Stromal cell of bone marrow (primary cell): ENCODE measurements around the gene HMCN2.

Source experiments
- DNase-seq: peaks from one replicate; pipeline ENCODE4 v3.0.0-alpha.2; 2012; ENCODE audit warnings: low read depth

HMCN2 gene

GRCh38 chr9:130311003-130311402, 45.4 kb downstream of the HMCN2 start:
- no peak for DNase-seq

- no peak for DNase-seq
Measured at GRCh38 chr9:130311408-130312140, 46.0 kb downstream of the HMCN2 start.

- DNase-seq, result no peak
Measured at GRCh38 chr9:130313103-130313858, 47.7 kb downstream of the HMCN2 start.

- DNase-seq, result no peak
Measured at GRCh38 chr9:130315446-130316226, 50.1 kb downstream of the HMCN2 start.

- no peak for DNase-seq
Measured at GRCh38 chr9:130316430-130316829, 50.9 kb downstream of the HMCN2 start.

- DNase-seq, result no peak
Measured at GRCh38 chr9:130319300-130319699, 53.7 kb downstream of the HMCN2 start.

GRCh38 chr9:130319944-130320712, 54.6 kb downstream of the HMCN2 start:
- DNase-seq, result no peak

GRCh38 chr9:130320723-130321481, 55.3 kb downstream of the HMCN2 start:
- DNase-seq, result no peak

- DNase-seq, result no peak
Measured at GRCh38 chr9:130321539-130321938, 56.0 kb downstream of the HMCN2 start.

GRCh38 chr9:130323051-130323745, 57.6 kb downstream of the HMCN2 start:
- DNase-seq, result no peak

GRCh38 chr9:130325921-130326320, 60.4 kb downstream of the HMCN2 start:
- no peak for DNase-seq

GRCh38 chr9:130327070-130327780, 61.7 kb downstream of the HMCN2 start:
- no peak for DNase-seq

GRCh38 chr9:130327781-130328348, 62.3 kb downstream of the HMCN2 start:
- no peak for DNase-seq

GRCh38 chr9:130328349-130328801, 62.8 kb downstream of the HMCN2 start:
- DNase-seq, result peak; percentile 9

- DNase-seq, result no peak
Measured at GRCh38 chr9:130329061-130329460, 63.5 kb downstream of the HMCN2 start.

GRCh38 chr9:130330202-130330862, 64.8 kb downstream of the HMCN2 start:
- no peak for DNase-seq

GRCh38 chr9:130331061-130331460, 65.5 kb downstream of the HMCN2 start:
- no peak for DNase-seq

GRCh38 chr9:130331573-130331972, 66.0 kb downstream of the HMCN2 start:
- DNase-seq, result peak; percentile 21

- no peak for DNase-seq
Measured at GRCh38 chr9:130332384-130332926, 66.9 kb downstream of the HMCN2 start.
